Activated CD8-positive, alpha-beta T cell treated with anti-CD3 and anti-CD28 coated beads for 36 hours (primary cell): ENCODE results near the gene MYOD1. TPM values are rescaled to one million over a fixed set of nuclear protein-coding genes. Genes with fewer than 3 reads are reported as not detected.

Experiments used
- ATAC-seq: fragments of 200-7000 bp; cut with Tn5 transposase; one replicate; pipeline ENCODE4 v1.10.0; 2021; ENCODE audit warnings: mild to moderate bottlenecking, moderate library complexity
- CTCF ChIA-PET: fragments of 350-600 bp; sonication (Branson Sonifier 250); formaldehyde crosslinking; loops from one replicate; lab custom pipeline; 2021; ENCODE audit warnings: antibody characterized with exemption; lab: Charles Lee
- POLR2A ChIA-PET: fragments of 350-600 bp; sonication (Branson Sonifier 250); formaldehyde crosslinking; loops from one replicate; lab custom pipeline; 2021; ENCODE audit warnings: antibody characterized with exemption; lab: Charles Lee
- DNase-seq: peaks from one replicate; pipeline ENCODE4 v3.0.0-alpha.2; 2020
- H3K27ac Mint-ChIP-seq: one replicate; pipeline ENCODE4 v1.8.0; 2021; ENCODE audit warnings: mild to moderate bottlenecking, mixed read lengths
- H3K27me3 Mint-ChIP-seq: one replicate; pipeline ENCODE4 v1.8.0; 2021; ENCODE audit warnings: mixed read lengths
- H3K36me3 Mint-ChIP-seq: one replicate; pipeline ENCODE4 v1.8.0; 2021; ENCODE audit warnings: low read depth, mixed read lengths
- H3K4me1 Mint-ChIP-seq: one replicate; pipeline ENCODE4 v1.8.0; 2021; ENCODE audit warnings: low read depth, mixed read lengths
- H3K4me3 Mint-ChIP-seq: one replicate; pipeline ENCODE4 v1.8.0; 2021; ENCODE audit warnings: mild to moderate bottlenecking, moderate library complexity, mixed read lengths
- H3K9me3 Mint-ChIP-seq: one replicate; pipeline ENCODE4 v1.8.0; 2021; ENCODE audit warnings: mixed read lengths
- CTCF ChIP-seq: fragments of 200-600 bp; IDR thresholded peaks from one replicate; pipeline ENCODE4 v1.8.0; 2022; ENCODE audit warnings: antibody characterized with exemption, mild to moderate bottlenecking
- intact Hi-C: fragments of 100-400 bp; cut with micrococcal nuclease; formaldehyde crosslinking; loops from one replicate; pipeline ENCODE4 v1.10.0; 2022
- total RNA-seq, 2 experiments: library from RNA; stranded (reverse); gene quantifications; one replicate each; pipeline ENCODE4 v1.2.3, GENCODE V29; 2021

MYOD1 gene
- total RNA-seq, 2 experiments from 2014 or later = not detected

- H3K27me3 Mint-ChIP-seq = peaks cover 31% of the 10 kb centered on the region
These were observed 1.4 kb upstream of the MYOD1 start for GRCh38 chr11:17718015-17718414.

GRCh38 chr11:17718510-17718962 lies 835 bp upstream of the MYOD1 start:
- no peak for ATAC-seq
- Mint-ChIP-seq H3K36me3 (no peaks in the 10 kb centered on the region), H3K4me1 (peaks cover 2% of the 10 kb centered on the region), H3K4me3 (no peak overlapping the region), H3K27me3 (peaks cover 31% of the 10 kb centered on the region), H3K9me3 (no peaks in the 10 kb centered on the region), H3K27ac (no peak overlapping the region)
- ChIA-PET CTCF (interaction anchor here (6.9 kb wide), 1 partner anchor 13 kb away, joined by 55 read pairs; no protein-coding TSS in a partner anchor), POLR2A (no interaction called here)
- intact Hi-C loops = loop anchor here (10.0 kb wide), 1 partner anchor 124 kb away; no protein-coding TSS in a partner anchor
- TF ChIP-seq CTCF = no peak
- no peak for DNase-seq

More at GRCh38 chr11:17718015-17718414, 1.4 kb upstream of the MYOD1 start:
- no peak overlapping the region for H3K4me3 Mint-ChIP-seq
- CTCF ChIA-PET = interaction anchor here (6.9 kb wide), 1 partner anchor 14 kb away, joined by 55 read pairs; no protein-coding TSS in a partner anchor
- ATAC-seq = no peak
- POLR2A ChIA-PET = no interaction called here
- TF ChIP-seq CTCF = no peak
- H3K27ac Mint-ChIP-seq = no peak overlapping the region
- no peaks in the 10 kb centered on the region for H3K36me3 Mint-ChIP-seq
- H3K9me3 Mint-ChIP-seq = no peaks in the 10 kb centered on the region
- intact Hi-C loops = loop anchor here (10.0 kb wide), 1 partner anchor 123 kb away; no protein-coding TSS in a partner anchor
- H3K4me1 Mint-ChIP-seq = peaks cover 2% of the 10 kb centered on the region
- no peak for DNase-seq

DNA sequence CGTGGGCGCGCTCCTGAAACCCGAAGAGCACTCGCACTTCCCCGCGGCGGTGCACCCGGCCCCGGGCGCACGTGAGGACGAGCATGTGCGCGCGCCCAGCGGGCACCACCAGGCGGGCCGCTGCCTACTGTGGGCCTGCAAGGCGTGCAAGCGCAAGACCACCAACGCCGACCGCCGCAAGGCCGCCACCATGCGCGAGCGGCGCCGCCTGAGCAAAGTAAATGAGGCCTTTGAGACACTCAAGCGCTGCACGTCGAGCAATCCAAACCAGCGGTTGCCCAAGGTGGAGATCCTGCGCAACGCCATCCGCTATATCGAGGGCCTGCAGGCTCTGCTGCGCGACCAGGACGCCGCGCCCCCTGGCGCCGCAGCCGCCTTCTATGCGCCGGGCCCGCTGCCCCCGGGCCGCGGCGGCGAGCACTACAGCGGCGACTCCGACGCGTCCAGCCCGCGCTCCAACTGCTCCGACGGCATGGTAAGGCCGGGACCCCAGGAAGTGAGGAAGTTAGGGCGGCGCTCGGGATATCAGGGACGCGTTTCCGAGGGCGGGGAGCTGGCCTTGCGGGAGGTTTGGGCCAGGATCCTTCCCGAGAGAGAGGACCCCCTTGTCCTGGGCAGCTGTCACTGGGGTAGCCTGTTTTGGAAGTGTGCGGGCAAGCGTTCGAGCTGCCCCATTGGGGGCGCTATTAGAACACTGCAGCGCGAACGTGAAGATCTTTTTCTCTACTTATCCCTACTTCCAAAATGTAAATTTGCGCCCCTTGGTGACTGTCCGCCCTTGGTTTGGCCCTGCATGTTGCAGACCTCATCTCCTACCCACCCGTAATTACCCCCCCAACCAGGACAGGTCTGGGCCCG lies 796 bp downstream of the MYOD1 start:
- POLR2A ChIA-PET = interaction anchor here (0.6 kb wide), 1 partner anchor 720 kb away, joined by 4 read pairs; no protein-coding TSS in a partner anchor
- ATAC-seq (no peak), DNase-seq (no peak)
- no peak overlapping the region for H3K27ac Mint-ChIP-seq
- CTCF ChIA-PET = interaction anchor here (1.5 to 6.9 kb wide), 2 partner anchors 8 to 11 kb away, joined by 3 to 55 read pairs; no protein-coding TSS in a partner anchor
- H3K4me1 Mint-ChIP-seq = peaks cover 2% of the 10 kb centered on the region
- no peak overlapping the region for H3K4me3 Mint-ChIP-seq
- no peak for TF ChIP-seq CTCF
- intact Hi-C loops = loop anchor here (10.0 kb wide), 1 partner anchor 125 kb away; no protein-coding TSS in a partner anchor
- no peaks in the 10 kb centered on the region for H3K36me3 Mint-ChIP-seq
- peaks cover 34% of the 10 kb centered on the region for H3K27me3 Mint-ChIP-seq
- H3K9me3 Mint-ChIP-seq = no peaks in the 10 kb centered on the region

DNA sequence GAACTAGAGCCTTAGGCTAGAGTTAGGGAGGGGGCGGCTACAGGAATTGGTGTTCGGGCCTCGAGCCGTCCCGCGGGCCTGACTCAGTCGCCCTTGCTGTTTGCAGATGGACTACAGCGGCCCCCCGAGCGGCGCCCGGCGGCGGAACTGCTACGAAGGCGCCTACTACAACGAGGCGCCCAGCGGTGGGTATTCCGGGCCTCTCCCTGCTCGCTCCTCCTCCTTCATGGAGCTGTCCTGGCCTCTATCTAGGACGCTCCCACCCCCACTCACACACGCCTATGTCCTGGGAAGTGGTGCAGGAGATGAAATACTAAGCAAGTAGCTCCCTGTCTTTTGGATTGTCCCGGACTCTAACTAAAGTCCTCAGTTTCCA lies 1.4 kb downstream of the MYOD1 start:
- H3K4me1 Mint-ChIP-seq = peaks cover 2% of the 10 kb centered on the region
- no peak for DNase-seq
- no peaks in the 10 kb centered on the region for H3K36me3 Mint-ChIP-seq
- ChIA-PET CTCF (interaction anchor here (1.5 to 6.9 kb wide), 2 partner anchors 9 to 11 kb away, joined by 3 to 55 read pairs; no protein-coding TSS in a partner anchor), POLR2A (no interaction called here)
- no peak for ATAC-seq
- H3K27me3 Mint-ChIP-seq = peaks cover 34% of the 10 kb centered on the region
- H3K27ac Mint-ChIP-seq = no peak overlapping the region
- no peaks in the 10 kb centered on the region for H3K9me3 Mint-ChIP-seq
- TF ChIP-seq CTCF = no peak
- intact Hi-C loops = no loop called here
- no peak overlapping the region for H3K4me3 Mint-ChIP-seq
